HEK293 (cell line): ENCODE measurements around the gene TMEM11.
A peak's percentile ranks its signal among the peaks of the same experiment; 100 is the strongest.

ENCODE experiments used
- CTCF ChIA-PET: fragments of 350-600 bp; formaldehyde crosslinking; extraction: SDS; loops from one replicate; lab custom pipeline; 2021; ENCODE audit warnings: antibody characterized with exemption; lab: Yijun Ruan, JAX
- POLR2A ChIA-PET: fragments of 300-600 bp; formaldehyde crosslinking; extraction: SDS; loops from one replicate; lab custom pipeline; 2020; ENCODE audit warnings: antibody characterized with exemption, inconsistent platforms; lab: Yijun Ruan, JAX
- H3K27ac ChIP-seq: fragments of 200-500 bp; sonication (Bioruptor generic); 2 replicates; pipeline ENCODE4 v1.5.1; 2014; ENCODE audit warnings: low read depth, low read length, control low read depth, inconsistent platforms; ENCODE audit errors: extremely low read depth
- H3K36me3 ChIP-seq, 2 experiments: fragments of 200-500 bp in 1 of 2; sonication (Bioruptor generic) in 1 of 2; 1 replicate in 1 of 2; 2 replicates in 1 of 2; pipeline ENCODE4 v1.5.1; 2014 to 2017; ENCODE audit warnings: inconsistent platforms in 2 of 2, low read length in 2 of 2; ENCODE audit not compliant: control insufficient read depth in 2 of 2, insufficient read depth in 1 of 2
- H3K4me1 ChIP-seq: fragments of 200-500 bp; sonication (Bioruptor generic); 2 replicates; pipeline ENCODE4 v1.5.1; 2014; ENCODE audit warnings: mild to moderate bottlenecking, low read length, inconsistent platforms; ENCODE audit not compliant: control insufficient read depth, insufficient read depth
- H3K4me3 ChIP-seq: 2 replicates; pipeline ENCODE4 v1.5.1; 2011; ENCODE audit warnings: low read depth, mild to moderate bottlenecking, control low read depth, low read length, moderate library complexity
- H3K9me3 ChIP-seq: fragments of 200-500 bp; sonication (Bioruptor generic); 2 replicates; pipeline ENCODE4 v1.5.1; 2014; ENCODE audit warnings: low read depth, low read length, inconsistent platforms; ENCODE audit not compliant: control insufficient read depth, insufficient read depth
- MZF1 ChIP-seq: fragments of 450-650 bp; formaldehyde crosslinking; IDR thresholded peaks from 2 replicates; pipeline ENCODE4 v1.5.1; 2017; ENCODE audit warnings: missing biosample characterization, missing genetic modification characterization, borderline replicate concordance
- YY2 ChIP-seq: fragments of 450-650 bp; formaldehyde crosslinking; IDR thresholded peaks from 2 replicates; pipeline ENCODE4 v1.5.1; 2016; ENCODE audit warnings: missing biosample characterization, missing genetic modification characterization
- ZBTB1 ChIP-seq: fragments of 450-650 bp; formaldehyde crosslinking; IDR thresholded peaks from 2 replicates; pipeline ENCODE4 v1.5.1; 2016; ENCODE audit warnings: missing biosample characterization, missing genetic modification characterization
- ZBTB21 ChIP-seq: fragments of 450-650 bp; formaldehyde crosslinking; IDR thresholded peaks from 2 replicates; pipeline ENCODE4 v1.5.1; 2017; ENCODE audit warnings: missing biosample characterization, missing genetic modification characterization
- ZFHX2 ChIP-seq: fragments of 450-650 bp; formaldehyde crosslinking; conservative IDR thresholded peaks from 2 replicates; pipeline ENCODE4 v1.5.1; 2016; ENCODE audit warnings: missing biosample characterization, missing genetic modification characterization
- ZIC2 ChIP-seq: fragments of 450-650 bp; formaldehyde crosslinking; IDR thresholded peaks from 2 replicates; pipeline ENCODE4 v1.5.1; 2016; ENCODE audit warnings: missing biosample characterization, missing genetic modification characterization
- ZNF114 ChIP-seq: fragments of 450-650 bp; formaldehyde crosslinking; IDR thresholded peaks from 2 replicates; pipeline ENCODE4 v1.5.0; 2017; ENCODE audit warnings: missing biosample characterization, missing genetic modification characterization
- ZNF239 ChIP-seq: fragments of 450-650 bp; formaldehyde crosslinking; IDR thresholded peaks from 2 replicates; pipeline ENCODE4 v1.5.1; 2016; ENCODE audit warnings: missing biosample characterization, missing genetic modification characterization
- ZNF274 ChIP-seq, 2 experiments: fragments of 200-500 bp in 1 of 2; fragments of 450-650 bp in 1 of 2; sonication (Bioruptor generic) in 1 of 2; formaldehyde crosslinking in 1 of 2; IDR thresholded peaks; 2 replicates each; pipeline versions ENCODE4 v1.5.1 to v1.6.1; 2014 to 2016; ENCODE audit warnings: borderline replicate concordance in 1 of 2, inconsistent platforms in 1 of 2, low read length in 1 of 2, missing biosample characterization in 1 of 2, missing genetic modification characterization in 1 of 2
- ZNF433 ChIP-seq: fragments of 450-650 bp; formaldehyde crosslinking; IDR thresholded peaks from 2 replicates; pipeline ENCODE4 v1.5.1; 2016; ENCODE audit warnings: missing biosample characterization, missing genetic modification characterization, low read depth
- ZNF529 ChIP-seq: fragments of 450-650 bp; formaldehyde crosslinking; IDR thresholded peaks from 2 replicates; pipeline ENCODE4 v1.5.1; 2017; ENCODE audit warnings: missing genetic modification characterization, missing biosample characterization; ENCODE audit not compliant: insufficient replicate concordance
- ZNF623 ChIP-seq: fragments of 450-650 bp; formaldehyde crosslinking; IDR thresholded peaks from 2 replicates; pipeline ENCODE4 v1.5.1; 2016; ENCODE audit warnings: missing biosample characterization, missing genetic modification characterization
- ZNF664 ChIP-seq: fragments of 450-650 bp; formaldehyde crosslinking; IDR thresholded peaks from 2 replicates; pipeline ENCODE4 v1.5.1; 2016; ENCODE audit warnings: missing biosample characterization, missing genetic modification characterization
- ZNF670 ChIP-seq: fragments of 450-650 bp; formaldehyde crosslinking; IDR thresholded peaks from 2 replicates; pipeline ENCODE4 v1.5.1; 2016; ENCODE audit warnings: missing biosample characterization, missing genetic modification characterization, low read depth
- ZNF707 ChIP-seq: fragments of 450-650 bp; formaldehyde crosslinking; IDR thresholded peaks from 2 replicates; pipeline ENCODE4 v1.5.1; 2016; ENCODE audit warnings: missing biosample characterization, missing genetic modification characterization
- ZNF837 ChIP-seq: fragments of 450-650 bp; formaldehyde crosslinking; IDR thresholded peaks from 2 replicates; pipeline ENCODE4 v1.5.1; 2016; ENCODE audit warnings: missing biosample characterization, missing genetic modification characterization
- ZSCAN16 ChIP-seq: fragments of 450-650 bp; formaldehyde crosslinking; IDR thresholded peaks from 2 replicates; pipeline ENCODE4 v1.5.1; 2016; ENCODE audit warnings: missing biosample characterization, missing genetic modification characterization
- ZSCAN23 ChIP-seq: fragments of 450-650 bp; formaldehyde crosslinking; IDR thresholded peaks from 2 replicates; pipeline ENCODE4 v1.5.1; 2016; ENCODE audit warnings: missing biosample characterization, missing genetic modification characterization
- TF ChIP-seq, protein P1 (sequence below): fragments of 450-650 bp; formaldehyde crosslinking; IDR thresholded peaks from 2 replicates; pipeline ENCODE4; 2016; ENCODE audit warnings: missing biosample characterization, missing genetic modification characterization
- TF ChIP-seq, protein P2 (sequence below): sonication (generic); formaldehyde crosslinking; IDR thresholded peaks from 2 replicates; pipeline ENCODE4 v1.8.1; 2022; ENCODE audit warnings: mild to moderate bottlenecking, moderate library complexity, missing genetic modification reagents
- TF ChIP-seq, protein P3 (sequence below): fragments of 450-650 bp; formaldehyde crosslinking; IDR thresholded peaks from 2 replicates; pipeline ENCODE4 v1.5.1; 2016; ENCODE audit warnings: missing biosample characterization, missing genetic modification characterization
- TF ChIP-seq, protein P4 (sequence below): fragments of 450-650 bp; formaldehyde crosslinking; IDR thresholded peaks from 2 replicates; pipeline ENCODE4 v1.5.0; 2017; ENCODE audit warnings: missing biosample characterization, missing genetic modification characterization, borderline replicate concordance

The TMEM11 gene

DNA sequence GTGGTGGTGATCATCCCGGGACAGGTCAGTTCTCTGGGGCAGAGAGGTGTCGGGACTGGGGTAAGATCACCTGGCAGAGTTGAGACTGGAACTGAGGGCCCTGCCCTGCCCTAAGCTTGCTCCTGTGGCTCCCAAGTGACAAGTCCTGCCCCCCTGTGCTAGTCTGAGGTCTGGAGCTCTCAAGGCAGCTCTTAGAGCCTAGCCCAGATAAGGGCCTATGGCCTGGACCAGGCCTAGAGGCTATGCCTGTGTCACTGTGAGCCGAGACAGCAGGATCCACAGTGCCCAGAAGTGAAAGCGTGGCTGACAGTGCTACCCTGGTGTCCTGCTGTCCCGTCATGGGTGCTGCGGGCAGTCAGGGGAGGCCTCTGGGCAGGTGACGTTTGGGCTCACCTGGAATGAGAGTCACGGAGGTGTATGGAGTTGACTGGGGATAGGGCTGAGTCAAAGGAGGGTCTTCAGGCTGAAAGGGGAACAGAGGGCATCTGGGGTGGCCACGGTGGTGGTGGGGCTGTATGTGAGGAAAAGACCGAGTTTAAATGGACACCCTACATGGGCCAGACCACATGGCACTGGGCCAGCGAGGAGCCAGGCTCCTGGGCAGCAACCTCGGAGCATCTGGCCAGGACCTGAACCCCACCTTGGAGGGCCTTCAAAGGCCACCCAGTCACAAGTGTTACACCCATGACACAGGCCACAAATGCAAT is 33.7 kb upstream of the TMEM11 start (continued):
- no peak for TF ChIP-seq ZNF274 (IDR thresholded peaks at IDR 0.05; ENCODE audit: low read length)
- TF ChIP-seq ZNF274 (tag by site-specific recombination; IDR thresholded peaks at IDR 0.05; ENCODE audit: borderline replicate concordance), result no peak
- TF ChIP-seq ZNF664 (tag by site-specific recombination), result no peak
- no peak for TF ChIP-seq ZBTB1 (tag by site-specific recombination)
- TF ChIP-seq, protein P1, sequence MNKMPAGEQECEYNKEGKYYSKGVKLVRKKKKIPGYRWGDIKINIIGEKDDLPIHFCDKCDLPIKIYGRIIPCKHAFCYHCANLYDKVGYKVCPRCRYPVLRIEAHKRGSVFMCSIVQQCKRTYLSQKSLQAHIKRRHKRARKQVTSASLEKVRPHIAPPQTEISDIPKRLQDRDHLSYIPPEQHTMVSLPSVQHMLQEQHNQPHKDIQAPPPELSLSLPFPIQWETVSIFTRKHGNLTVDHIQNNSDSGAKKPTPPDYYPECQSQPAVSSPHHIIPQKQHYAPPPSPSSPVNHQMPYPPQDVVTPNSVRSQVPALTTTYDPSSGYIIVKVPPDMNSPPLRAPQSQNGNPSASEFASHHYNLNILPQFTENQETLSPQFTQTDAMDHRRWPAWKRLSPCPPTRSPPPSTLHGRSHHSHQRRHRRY (tag by site-specific recombination), result no peak
- no peak for TF ChIP-seq ZNF114 (tag by site-specific recombination)
- no peak for TF ChIP-seq ZSCAN23 (tag by site-specific recombination)
- TF ChIP-seq ZNF670, result no peak
- TF ChIP-seq YY2 (tag by site-specific recombination), result no peak
- TF ChIP-seq ZNF239, result no peak
- TF ChIP-seq, protein P2, sequence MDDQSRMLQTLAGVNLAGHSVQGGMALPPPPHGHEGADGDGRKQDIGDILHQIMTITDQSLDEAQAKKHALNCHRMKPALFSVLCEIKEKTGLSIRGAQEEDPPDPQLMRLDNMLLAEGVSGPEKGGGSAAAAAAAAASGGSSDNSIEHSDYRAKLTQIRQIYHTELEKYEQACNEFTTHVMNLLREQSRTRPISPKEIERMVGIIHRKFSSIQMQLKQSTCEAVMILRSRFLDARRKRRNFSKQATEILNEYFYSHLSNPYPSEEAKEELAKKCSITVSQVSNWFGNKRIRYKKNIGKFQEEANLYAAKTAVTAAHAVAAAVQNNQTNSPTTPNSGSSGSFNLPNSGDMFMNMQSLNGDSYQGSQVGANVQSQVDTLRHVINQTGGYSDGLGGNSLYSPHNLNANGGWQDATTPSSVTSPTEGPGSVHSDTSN, result no peak

DNA sequence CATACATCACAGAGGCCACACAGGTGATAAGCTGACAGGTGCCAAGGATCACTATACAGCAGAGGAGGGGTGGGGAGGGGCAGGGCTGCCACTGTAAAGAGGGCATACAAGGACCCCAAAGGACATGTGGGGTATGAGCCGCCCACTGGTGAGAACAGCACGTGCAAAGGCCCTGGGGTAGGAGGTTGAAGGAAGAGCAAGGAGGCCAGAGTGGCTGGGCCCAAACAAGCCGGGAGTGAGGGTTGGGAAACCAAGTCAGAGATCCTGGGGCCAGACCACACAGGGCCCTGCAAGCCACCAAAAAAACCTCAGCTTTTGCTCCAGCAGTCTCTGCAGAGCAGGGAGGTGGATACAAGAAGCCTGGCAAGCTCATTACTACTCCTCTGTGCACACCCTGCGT is 32.7 kb upstream of the TMEM11 start:
- CTCF ChIA-PET, result interaction anchor here (0.7 to 2.0 kb wide), 2 partner anchors 9 to 265 kb away, joined by 3 to 6 read pairs; no protein-coding TSS in a partner anchor
- no peaks in the 10 kb centered on the region for H3K9me3 ChIP-seq
- H3K36me3 ChIP-seq, result peaks cover 0 to 12% of the 10 kb centered on the region in 2 experiments; a peak in 2 of 3 replicates
- no peak overlapping the region for H3K4me3 ChIP-seq
- peak; percentile 99 for TF ChIP-seq ZNF623 (tag by site-specific recombination)
- no peak for TF ChIP-seq ZNF433
- H3K27ac ChIP-seq, result no peak overlapping the region
- H3K4me1 ChIP-seq, result no peaks in the 10 kb centered on the region
- POLR2A ChIA-PET, result no interaction called here

DNA sequence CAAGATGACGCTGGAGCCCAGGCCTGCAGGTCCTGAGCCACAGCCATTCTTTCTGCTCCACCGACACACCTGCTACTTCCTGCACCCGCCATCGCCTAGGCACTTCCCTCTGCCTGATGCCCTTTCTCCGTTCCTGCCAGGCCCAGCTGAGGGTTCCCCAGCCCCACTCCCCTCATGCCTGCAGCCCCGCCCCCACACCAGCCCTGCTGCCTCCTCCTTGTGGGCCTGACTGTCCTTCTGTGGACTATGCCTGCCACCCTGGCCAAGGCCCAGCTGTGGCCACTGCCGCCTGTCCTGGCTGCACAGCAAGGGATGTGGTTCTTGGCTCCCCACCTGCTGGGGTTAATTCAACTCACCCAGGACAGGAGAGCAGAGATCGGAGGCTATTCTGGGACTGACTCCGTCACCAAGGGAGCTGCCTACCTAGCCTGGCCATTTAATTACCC is 31.7 kb upstream of the TMEM11 start:
- TF ChIP-seq ZIC2 (tag by site-specific recombination) (peak; percentile 95), ZSCAN16 (tag by site-specific recombination) (no peak)
- POLR2A ChIA-PET, result interaction anchor here (0.6 to 0.9 kb wide), 2 partner anchors 15 to 30 kb away, joined by 3 to 4 read pairs; no protein-coding TSS in a partner anchor
- Histone ChIP-seq H3K9me3 (no peaks in the 10 kb centered on the region), H3K36me3 (peaks cover 0 to 12% of the 10 kb centered on the region in 2 experiments; a peak in 2 of 3 replicates), H3K4me3 (no peak overlapping the region), H3K27ac (no peak overlapping the region), H3K4me1 (no peaks in the 10 kb centered on the region)
- CTCF ChIA-PET, result interaction anchor here (2.0 kb wide), 1 partner anchor 8 kb away, joined by 6 read pairs; no protein-coding TSS in a partner anchor

DNA sequence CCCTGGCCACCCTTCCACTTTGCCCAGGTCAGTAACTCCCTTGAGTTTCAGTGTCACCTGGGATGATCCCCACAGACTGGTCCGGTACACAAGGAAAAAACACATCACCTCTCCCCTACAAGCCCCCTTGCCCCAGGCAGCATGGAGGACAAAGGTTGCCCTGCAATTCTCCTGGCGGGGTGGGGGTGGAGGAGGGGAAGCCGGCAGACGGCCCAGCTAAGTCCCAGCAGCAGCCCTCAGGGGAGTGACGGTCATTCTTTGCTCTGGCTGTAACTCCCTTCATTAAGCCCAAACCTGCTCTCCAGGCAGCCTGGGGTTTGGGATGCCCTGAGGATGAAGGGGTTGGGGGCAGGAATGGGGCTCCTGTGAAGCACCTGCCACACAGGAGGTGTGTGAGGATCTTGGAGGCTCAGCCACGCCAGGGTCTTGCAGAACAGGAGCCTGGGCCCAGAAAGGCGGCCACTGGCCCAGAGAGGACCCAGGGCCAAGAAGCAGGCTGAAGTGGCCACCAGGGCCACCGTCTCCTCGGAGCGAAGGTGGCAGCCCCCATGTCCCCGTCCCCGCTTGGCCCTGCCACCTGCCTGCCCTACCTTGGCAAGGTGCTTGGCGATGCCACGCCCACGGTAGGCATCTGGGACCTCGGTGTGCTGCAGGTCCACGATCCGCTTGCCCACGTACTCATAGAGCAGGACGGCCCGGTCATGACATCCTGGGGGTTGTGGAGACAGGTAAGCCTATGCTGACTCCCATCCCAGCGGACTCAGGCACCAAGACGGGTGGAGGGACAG is 29.7 kb upstream of the TMEM11 start:
- no peak overlapping the region for H3K27ac ChIP-seq
- H3K9me3 ChIP-seq, result no peaks in the 10 kb centered on the region
- no peaks in the 10 kb centered on the region; the same call in 1 of the 2 replicates for H3K4me1 ChIP-seq
- H3K4me3 ChIP-seq, result no peak overlapping the region
- POLR2A ChIA-PET, result no interaction called here
- H3K36me3 ChIP-seq, result peaks cover 0 to 12% of the 10 kb centered on the region in 2 experiments; a peak in 2 of 3 replicates
- CTCF ChIA-PET, result no interaction called here
- TF ChIP-seq ZBTB21 (tag by site-specific recombination) (no peak), ZFHX2 (tag by site-specific recombination) (no peak), ZNF837 (no peak), ZNF529 (tag by site-specific recombination) (no peak), ZNF707 (tag by site-specific recombination) (no peak), MZF1 (tag by site-specific recombination) (no peak)
- TF ChIP-seq, protein P3, sequence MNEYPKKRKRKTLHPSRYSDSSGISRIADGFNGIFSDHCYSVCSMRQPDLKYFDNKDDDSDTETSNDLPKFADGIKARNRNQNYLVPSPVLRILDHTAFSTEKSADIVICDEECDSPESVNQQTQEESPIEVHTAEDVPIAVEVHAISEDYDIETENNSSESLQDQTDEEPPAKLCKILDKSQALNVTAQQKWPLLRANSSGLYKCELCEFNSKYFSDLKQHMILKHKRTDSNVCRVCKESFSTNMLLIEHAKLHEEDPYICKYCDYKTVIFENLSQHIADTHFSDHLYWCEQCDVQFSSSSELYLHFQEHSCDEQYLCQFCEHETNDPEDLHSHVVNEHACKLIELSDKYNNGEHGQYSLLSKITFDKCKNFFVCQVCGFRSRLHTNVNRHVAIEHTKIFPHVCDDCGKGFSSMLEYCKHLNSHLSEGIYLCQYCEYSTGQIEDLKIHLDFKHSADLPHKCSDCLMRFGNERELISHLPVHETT (tag by site-specific recombination), result no peak
- TF ChIP-seq, protein P4, sequence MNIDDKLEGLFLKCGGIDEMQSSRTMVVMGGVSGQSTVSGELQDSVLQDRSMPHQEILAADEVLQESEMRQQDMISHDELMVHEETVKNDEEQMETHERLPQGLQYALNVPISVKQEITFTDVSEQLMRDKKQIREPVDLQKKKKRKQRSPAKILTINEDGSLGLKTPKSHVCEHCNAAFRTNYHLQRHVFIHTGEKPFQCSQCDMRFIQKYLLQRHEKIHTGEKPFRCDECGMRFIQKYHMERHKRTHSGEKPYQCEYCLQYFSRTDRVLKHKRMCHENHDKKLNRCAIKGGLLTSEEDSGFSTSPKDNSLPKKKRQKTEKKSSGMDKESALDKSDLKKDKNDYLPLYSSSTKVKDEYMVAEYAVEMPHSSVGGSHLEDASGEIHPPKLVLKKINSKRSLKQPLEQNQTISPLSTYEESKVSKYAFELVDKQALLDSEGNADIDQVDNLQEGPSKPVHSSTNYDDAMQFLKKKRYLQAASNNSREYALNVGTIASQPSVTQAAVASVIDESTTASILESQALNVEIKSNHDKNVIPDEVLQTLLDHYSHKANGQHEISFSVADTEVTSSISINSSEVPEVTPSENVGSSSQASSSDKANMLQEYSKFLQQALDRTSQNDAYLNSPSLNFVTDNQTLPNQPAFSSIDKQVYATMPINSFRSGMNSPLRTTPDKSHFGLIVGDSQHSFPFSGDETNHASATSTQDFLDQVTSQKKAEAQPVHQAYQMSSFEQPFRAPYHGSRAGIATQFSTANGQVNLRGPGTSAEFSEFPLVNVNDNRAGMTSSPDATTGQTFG (tag by site-specific recombination), result no peak
